Breast epithelium (tissue), 3 donors: ENCODE measurements around the gene ATP6V1F.

Experiments used
- CTCF ChIP-seq, 3 donors: fragments of 450-650 bp; IDR thresholded peaks; one replicate each; pipeline ENCODE4 v1.5.1; 2016 to 2017; ENCODE audit warnings: antibody characterized with exemption in 3 of 3, mild to moderate bottlenecking in 3 of 3, moderate library complexity in 3 of 3
- POLR2A ChIP-seq: fragments of 450-650 bp; IDR thresholded peaks from one replicate; pipeline ENCODE4 v1.6.1; 2016; ENCODE audit warnings: antibody characterized with exemption, mild to moderate bottlenecking, moderate library complexity

GRCh38 chr7:128882134-128882533 is 19.5 kb downstream of the ATP6V1F start:
- TF ChIP-seq POLR2A (no peak), CTCF (IDR thresholded peaks at IDR 0.05) (no peak)
